Natural killer cell (primary cell): Measurements from ENCODE around the gene MALL. TPM values are rescaled to one million over a fixed set of nuclear protein-coding genes. Genes with fewer than 3 reads are reported as not detected.
"Not testable (repeated sequence)": the region's sequence is repeated elsewhere in the genome, so short reads cannot be mapped to it uniquely, and the experiment has no call there.

Experiments used
- ATAC-seq, 3 donors: fragments of 150-1000 bp in 2 of 3; fragments of 200-7000 bp in 1 of 3; cut with Tn5 transposase; 1 replicate in 1 of 3; 2 replicates in 2 of 3; pipeline ENCODE4 v1.10.0; 2021; ENCODE audit warnings: mild to moderate bottlenecking in 2 of 3, moderate library complexity in 2 of 3
- DNase-seq, 2 donors: peaks; one replicate each; pipeline versions ENCODE4 v3.0.0 to v3.0.0-alpha.2; 2013 to 2021; ENCODE audit warnings: mixed read lengths in 1 of 2
- H3K27ac ChIP-seq: one replicate; pipeline ENCODE4 v1.5.1; 2013; ENCODE audit warnings: mild to moderate bottlenecking, low read length
- H3K27me3 ChIP-seq: one replicate; pipeline ENCODE4 v1.6.1; 2013; ENCODE audit warnings: low read length; ENCODE audit not compliant: control insufficient read depth, insufficient read depth
- H3K36me3 ChIP-seq: one replicate; pipeline ENCODE4 v1.6.1; 2013; ENCODE audit warnings: low read length; ENCODE audit not compliant: control insufficient read depth, insufficient read depth
- H3K4me1 ChIP-seq: one replicate; pipeline ENCODE4 v1.6.1; 2013; ENCODE audit warnings: low read length; ENCODE audit not compliant: control insufficient read depth, insufficient read depth
- H3K4me3 ChIP-seq: one replicate; pipeline ENCODE4 v1.5.1; 2013; ENCODE audit warnings: low read length
- H3K9me3 ChIP-seq: one replicate; pipeline ENCODE4 v1.6.1; 2013; ENCODE audit warnings: low read length; ENCODE audit not compliant: control insufficient read depth, insufficient read depth
- H3K27ac Mint-ChIP-seq, 2 donors: one replicate each; pipeline ENCODE4 v1.8.0; 2022; ENCODE audit warnings: mild to moderate bottlenecking in 2 of 2, mixed read lengths in 2 of 2, moderate library complexity in 1 of 2
- H3K27me3 Mint-ChIP-seq, 2 donors: one replicate each; pipeline ENCODE4 v1.8.0; 2022; ENCODE audit warnings: low read depth in 2 of 2, mixed read lengths in 2 of 2
- H3K36me3 Mint-ChIP-seq: one replicate; pipeline ENCODE4 v1.8.0; 2022; ENCODE audit warnings: mixed read lengths
- H3K4me1 Mint-ChIP-seq, 2 donors: one replicate each; pipeline ENCODE4 v1.8.0; 2022; ENCODE audit warnings: mixed read lengths in 2 of 2
- H3K4me3 Mint-ChIP-seq: one replicate; pipeline ENCODE4 v1.8.0; 2022; ENCODE audit warnings: mild to moderate bottlenecking, moderate library complexity, mixed read lengths
- H3K9me3 Mint-ChIP-seq, 2 donors: one replicate each; pipeline ENCODE4 v1.8.0; 2022; ENCODE audit warnings: mixed read lengths in 2 of 2
- WGBS: methylation state at CpG from one replicate; pipeline ENCODE4 v1.1.7; 2013; ENCODE audit warnings: missing lambda C conversion rate; ENCODE audit not compliant: insufficient coverage; 5-methylcytosine and 5-hydroxymethylcytosine counted together
- intact Hi-C: fragments of 100-400 bp; cut with micrococcal nuclease; formaldehyde crosslinking; loops from one replicate; pipeline ENCODE4 v1.14.2; 2022
- total RNA-seq, 4 donors: library from RNA; stranded (reverse); fragments of 120-200 nt in 1 of 4; gene quantifications; one replicate each; pipeline versions ENCODE4 v1.2.3 to v1.2.4, GENCODE V29; 2013 to 2022

The MALL gene
- total RNA-seq, 3 donors from 2014 or later (not counting 1 experiment from before 2014, with no cell fraction given): not detected

- H3K4me3 Mint-ChIP-seq, H3K4me3 ChIP-seq, intact Hi-C loops, H3K4me1 ChIP-seq, H3K27me3 Mint-ChIP-seq, H3K4me1 Mint-ChIP-seq, H3K36me3 Mint-ChIP-seq, H3K9me3 ChIP-seq, H3K27me3 ChIP-seq, H3K9me3 Mint-ChIP-seq, H3K27ac ChIP-seq, DNase-seq, H3K27ac Mint-ChIP-seq, ATAC-seq, H3K36me3 ChIP-seq: not testable (repeated sequence)
- WGBS: no CpG with 5 or more reads among the region's 4 CpGs
Measured at GRCh38 chr2:110047225-110047624, 68.4 kb downstream of the MALL start.

DNA sequence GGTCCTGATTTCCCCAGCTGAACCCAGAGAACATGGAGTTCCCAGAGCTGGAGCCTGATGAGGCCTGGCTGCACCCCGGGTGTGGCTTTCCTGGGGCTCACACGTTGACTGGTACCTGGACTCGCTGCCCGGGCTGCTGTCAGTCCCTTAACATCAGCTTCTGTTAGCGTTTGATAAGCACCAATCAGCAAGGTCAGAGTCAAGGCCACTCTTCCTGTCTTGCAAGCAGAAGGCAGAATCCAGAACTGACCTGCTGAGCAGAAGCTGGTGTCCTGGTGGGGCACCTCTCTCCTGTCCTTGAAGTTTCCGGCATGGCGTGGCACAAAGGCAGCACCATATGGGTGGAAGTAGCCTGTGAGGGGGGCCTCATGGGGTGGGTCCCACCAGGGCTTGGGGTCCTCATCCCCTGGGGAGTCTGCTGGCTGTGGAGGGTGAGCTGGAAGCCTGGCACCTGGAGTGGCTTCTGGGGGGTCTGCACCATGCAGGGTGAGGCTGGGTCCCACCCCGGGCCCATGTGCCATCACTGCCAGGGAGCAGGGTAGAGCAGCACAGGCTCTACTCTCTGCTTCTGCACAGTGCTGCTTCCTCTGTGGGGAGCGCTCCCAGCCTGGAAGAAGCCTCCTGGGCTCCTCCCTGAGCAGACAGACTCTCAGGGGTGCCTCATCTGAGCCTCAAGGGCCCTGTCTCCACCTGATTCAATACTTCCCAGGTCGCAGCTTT is 73.5 kb downstream of the MALL start:
- H3K4me1 ChIP-seq, intact Hi-C loops, H3K9me3 ChIP-seq, H3K27me3 ChIP-seq, H3K36me3 Mint-ChIP-seq, H3K4me1 Mint-ChIP-seq, H3K4me3 ChIP-seq, H3K27me3 Mint-ChIP-seq, H3K27ac ChIP-seq, DNase-seq, H3K4me3 Mint-ChIP-seq, H3K9me3 Mint-ChIP-seq, H3K27ac Mint-ChIP-seq, H3K36me3 ChIP-seq, ATAC-seq: not testable (repeated sequence)
- WGBS: no CpG with 5 or more reads among the region's 10 CpGs

GRCh38 chr2:110037336-110037735 is 78.3 kb downstream of the MALL start:
- intact Hi-C loops, ATAC-seq, H3K4me1 Mint-ChIP-seq, H3K9me3 Mint-ChIP-seq, H3K4me1 ChIP-seq, H3K27me3 ChIP-seq, H3K27ac Mint-ChIP-seq, H3K9me3 ChIP-seq, H3K4me3 ChIP-seq, DNase-seq, H3K27ac ChIP-seq, H3K36me3 ChIP-seq, H3K36me3 Mint-ChIP-seq, H3K27me3 Mint-ChIP-seq, H3K4me3 Mint-ChIP-seq: not testable (repeated sequence)
- WGBS: no CpG with 5 or more reads among the region's 9 CpGs

- H3K27ac ChIP-seq, intact Hi-C loops, H3K4me1 Mint-ChIP-seq, H3K27me3 ChIP-seq, H3K4me1 ChIP-seq, H3K36me3 Mint-ChIP-seq, H3K36me3 ChIP-seq, H3K9me3 Mint-ChIP-seq, H3K27me3 Mint-ChIP-seq, H3K27ac Mint-ChIP-seq, H3K4me3 ChIP-seq, H3K4me3 Mint-ChIP-seq, H3K9me3 ChIP-seq, DNase-seq, ATAC-seq: not testable (repeated sequence)
- WGBS: no CpG with 5 or more reads among the region's 6 CpGs
Measured at GRCh38 chr2:110035384-110035783, 80.2 kb downstream of the MALL start.

DNA sequence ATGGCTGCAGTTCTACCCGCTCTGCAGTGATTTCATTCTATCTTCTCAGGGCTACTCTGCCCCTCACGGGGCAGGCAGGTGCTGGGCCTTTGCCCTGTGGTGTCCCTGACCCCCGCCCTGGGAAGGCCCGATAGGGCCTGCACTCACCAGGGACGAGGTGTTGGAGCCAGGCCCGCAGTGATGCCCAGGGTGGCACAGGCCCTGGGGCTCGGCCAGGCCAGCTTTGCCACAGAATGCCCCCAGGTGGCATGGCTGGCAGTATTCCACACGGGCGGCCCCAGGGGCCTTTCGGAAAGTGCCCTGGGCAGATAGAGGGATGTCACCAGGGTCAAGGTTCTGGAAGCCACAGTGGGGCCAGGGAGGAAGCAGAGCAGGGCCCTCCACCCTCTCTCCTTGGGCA is 80.7 kb downstream of the MALL start:
- 85% methylated on average over 4 of the region's 10 CpGs for WGBS
- H3K4me1 ChIP-seq, H3K27me3 ChIP-seq, H3K9me3 ChIP-seq, H3K36me3 Mint-ChIP-seq, H3K27me3 Mint-ChIP-seq, DNase-seq, ATAC-seq, H3K27ac Mint-ChIP-seq, intact Hi-C loops, H3K4me3 Mint-ChIP-seq, H3K36me3 ChIP-seq, H3K27ac ChIP-seq, H3K9me3 Mint-ChIP-seq, H3K4me3 ChIP-seq, H3K4me1 Mint-ChIP-seq: not testable (repeated sequence)

Other genes with a start within 250 kb of the MALL start
- gene LIMS3, start 217.1 kb downstream of the MALL start, total RNA-seq: under 1 TPM; 0.31 to 0.48 (median 0.33) TPM
- gene NPHP1, start 89.2 kb upstream of the MALL start, total RNA-seq: under 1 TPM; 0.11 to 0.30 (median 0.24) TPM
- 10 to 100 TPM in 2 of 3 donors, 1 to 10 TPM in 1; 6.8 to 14.0 (median 13.1) TPM for gene MTLN, start 96.7 kb upstream of the MALL start, total RNA-seq